ENCODE results near the gene KCNK18.

Gene KCNK18

DNA sequence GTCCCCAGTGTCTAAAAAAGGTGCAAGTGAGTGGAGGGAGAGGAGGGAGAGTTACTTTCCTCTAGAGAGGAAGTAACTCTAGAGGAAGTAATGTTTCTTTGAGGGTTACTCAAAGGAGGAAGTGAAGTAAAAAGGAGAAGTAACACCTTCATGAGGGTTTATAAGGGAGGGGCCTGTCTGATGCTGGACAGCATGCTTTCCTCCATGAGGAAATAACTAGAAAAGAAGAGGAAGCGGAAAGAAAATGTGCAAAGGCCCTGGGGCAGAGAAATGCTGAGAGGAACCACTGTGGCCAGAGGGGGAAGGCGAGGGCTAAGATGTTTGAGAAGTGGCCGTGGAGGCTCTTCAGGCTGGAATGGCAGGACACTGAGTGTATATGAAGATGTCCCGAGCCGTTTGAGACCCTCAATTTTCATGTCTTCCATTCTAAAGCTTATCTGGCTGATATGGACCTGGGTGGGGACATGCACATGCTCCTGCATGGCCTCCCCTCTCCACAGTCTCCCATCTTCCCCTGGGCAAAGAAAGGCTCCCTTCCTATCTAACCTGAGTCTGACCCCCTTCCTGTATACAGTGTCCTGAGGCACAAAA lies 40.2 kb downstream of the KCNK18 start:
- TF ChIP-seq, protein P1, sequence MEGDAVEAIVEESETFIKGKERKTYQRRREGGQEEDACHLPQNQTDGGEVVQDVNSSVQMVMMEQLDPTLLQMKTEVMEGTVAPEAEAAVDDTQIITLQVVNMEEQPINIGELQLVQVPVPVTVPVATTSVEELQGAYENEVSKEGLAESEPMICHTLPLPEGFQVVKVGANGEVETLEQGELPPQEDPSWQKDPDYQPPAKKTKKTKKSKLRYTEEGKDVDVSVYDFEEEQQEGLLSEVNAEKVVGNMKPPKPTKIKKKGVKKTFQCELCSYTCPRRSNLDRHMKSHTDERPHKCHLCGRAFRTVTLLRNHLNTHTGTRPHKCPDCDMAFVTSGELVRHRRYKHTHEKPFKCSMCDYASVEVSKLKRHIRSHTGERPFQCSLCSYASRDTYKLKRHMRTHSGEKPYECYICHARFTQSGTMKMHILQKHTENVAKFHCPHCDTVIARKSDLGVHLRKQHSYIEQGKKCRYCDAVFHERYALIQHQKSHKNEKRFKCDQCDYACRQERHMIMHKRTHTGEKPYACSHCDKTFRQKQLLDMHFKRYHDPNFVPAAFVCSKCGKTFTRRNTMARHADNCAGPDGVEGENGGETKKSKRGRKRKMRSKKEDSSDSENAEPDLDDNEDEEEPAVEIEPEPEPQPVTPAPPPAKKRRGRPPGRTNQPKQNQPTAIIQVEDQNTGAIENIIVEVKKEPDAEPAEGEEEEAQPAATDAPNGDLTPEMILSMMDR (IDR thresholded peaks at IDR 0.05; ENCODE audit: insufficient read depth, low read depth, low read length, missing control alignments) = no peak
- DNase-seq (ENCODE audit: low read depth) = no peak
- no peak overlapping the region for H3K4me3 ChIP-seq (ENCODE audit: low read length)

DNA sequence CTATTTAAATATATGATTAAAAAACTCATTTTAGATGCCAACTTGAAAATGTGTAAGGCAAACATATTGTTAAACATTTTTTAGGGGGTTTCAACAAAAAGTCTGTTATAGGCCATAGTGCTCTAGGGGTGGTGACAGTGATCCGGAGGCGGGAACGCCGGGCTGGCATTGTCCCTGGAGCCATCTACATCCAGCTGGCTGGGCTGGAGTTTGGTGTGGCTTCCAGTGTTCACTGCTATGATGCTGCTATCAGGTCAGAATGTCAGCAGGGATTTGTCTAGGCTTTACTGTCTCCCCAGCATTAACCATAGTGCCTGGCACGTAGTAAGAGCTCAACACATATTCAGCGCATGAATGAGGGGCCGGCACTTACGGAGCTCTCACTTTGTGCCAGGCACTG lies 41.8 kb downstream of the KCNK18 start:
- no peak for DNase-seq (ENCODE audit: low read depth)
- TF ChIP-seq, protein P1 (IDR thresholded peaks at IDR 0.05; ENCODE audit: insufficient read depth, low read depth, low read length, missing control alignments) = no peak

DNA sequence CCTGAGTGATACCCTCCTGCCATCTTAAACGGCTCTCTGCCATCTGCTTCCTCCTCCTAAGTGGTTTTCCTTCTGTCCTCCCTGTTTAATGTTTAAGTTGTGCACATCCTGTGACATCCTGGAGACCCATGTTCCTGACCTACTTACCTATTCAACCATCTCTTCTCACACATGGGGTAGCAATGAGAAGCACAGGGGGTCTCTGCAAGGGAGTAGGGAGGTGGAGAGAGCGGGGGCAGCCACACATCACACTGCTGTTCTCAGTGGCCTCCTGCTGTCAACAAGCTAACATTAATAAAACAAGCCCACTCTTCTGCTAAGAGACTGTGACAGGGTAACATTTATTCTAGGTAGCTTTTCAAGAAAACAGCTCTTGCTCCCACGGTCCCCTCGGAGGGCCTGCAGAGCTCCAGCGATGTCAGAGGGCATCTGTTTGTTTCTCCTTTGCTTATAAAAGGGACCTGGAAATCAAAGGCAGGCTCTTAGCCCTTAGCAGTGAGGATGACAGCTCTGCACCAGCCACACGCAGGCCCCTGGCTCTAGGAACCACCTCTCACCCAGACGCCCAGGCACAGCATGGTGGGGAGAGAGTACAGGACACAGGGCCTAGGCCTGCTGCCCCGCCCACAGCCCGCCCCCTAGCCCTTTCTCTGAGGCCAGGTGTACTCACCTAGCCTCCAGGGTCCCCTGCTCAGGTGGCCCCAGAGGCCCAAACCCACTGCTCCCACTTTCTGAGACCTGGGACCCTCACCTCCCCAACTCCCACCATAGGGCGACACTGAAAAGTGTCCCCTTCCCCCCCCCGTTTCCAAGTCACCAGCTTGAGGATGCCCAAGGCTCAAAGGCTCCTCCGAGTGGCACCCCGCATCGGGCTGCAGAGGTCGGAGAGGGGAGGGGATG lies 42.7 kb downstream of the KCNK18 start:
- H3K4me3 ChIP-seq (ENCODE audit: low read length) = no peak overlapping the region
- TF ChIP-seq, protein P1 (IDR thresholded peaks at IDR 0.05; ENCODE audit: insufficient read depth, low read depth, low read length, missing control alignments) = no peak
- DNase-seq (ENCODE audit: low read depth) = no peak

More for the DNA sequence above, 41.8 kb downstream of the KCNK18 start:
- no peak overlapping the region for H3K4me3 ChIP-seq (ENCODE audit: low read length)

DNA sequence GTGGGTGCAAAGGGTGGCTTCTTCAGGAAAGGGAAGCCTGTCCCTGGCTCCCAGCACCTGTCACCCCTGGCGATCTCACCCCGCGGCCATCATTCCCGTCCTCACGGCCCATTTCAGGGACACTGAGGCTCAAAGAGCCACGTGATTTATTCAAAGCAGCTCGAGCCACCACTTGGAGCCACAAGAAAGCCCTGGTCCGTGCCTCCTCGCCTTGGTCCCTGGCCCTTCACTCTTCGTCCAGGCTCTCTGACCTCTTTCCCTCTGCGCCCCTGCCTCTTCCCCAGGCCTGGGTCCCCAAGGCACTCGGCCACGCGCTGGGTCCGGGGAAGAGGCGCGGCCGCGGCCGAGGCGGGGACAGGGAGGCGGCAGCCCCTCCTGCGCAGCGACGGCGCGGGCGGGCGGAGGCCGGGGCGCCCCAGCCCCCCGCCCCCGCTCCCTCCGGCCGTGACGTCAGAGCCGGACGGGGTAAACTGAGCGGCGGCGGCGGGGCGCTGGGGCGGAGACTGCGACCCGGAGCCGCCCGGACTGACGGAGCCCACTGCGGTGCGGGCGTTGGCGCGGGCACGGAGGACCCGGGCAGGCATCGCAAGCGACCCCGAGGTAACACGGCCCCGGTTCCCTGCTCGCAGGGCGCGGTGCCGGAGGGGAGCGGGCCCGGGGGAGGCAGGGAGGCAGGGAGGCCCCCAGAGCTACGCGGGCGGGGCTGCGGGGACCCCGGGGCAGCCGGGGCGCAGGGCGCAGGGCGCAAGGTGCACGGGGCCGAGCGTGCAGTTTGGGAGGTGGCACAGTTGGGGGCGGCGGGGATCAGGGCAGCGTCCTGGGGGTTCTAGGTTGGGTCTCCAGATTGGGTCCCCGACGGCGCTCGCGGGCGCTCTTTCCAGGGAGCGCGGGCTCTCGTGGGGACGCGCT lies 43.6 kb downstream of the KCNK18 start, which contains the start of gene SLC18A2:
TSS of gene SLC18A2 (plus strand) at position 494 of the 909 bp plus-strand sequence. CDS start 580 bp downstream, outside the sequence.
- H3K4me3 ChIP-seq (ENCODE audit: low read length) = no peak within 1 kb of the TSS
- no peak for DNase-seq (ENCODE audit: low read depth)
- TF ChIP-seq, protein P1 (IDR thresholded peaks at IDR 0.05; ENCODE audit: insufficient read depth, low read depth, low read length, missing control alignments) = no peak

DNA sequence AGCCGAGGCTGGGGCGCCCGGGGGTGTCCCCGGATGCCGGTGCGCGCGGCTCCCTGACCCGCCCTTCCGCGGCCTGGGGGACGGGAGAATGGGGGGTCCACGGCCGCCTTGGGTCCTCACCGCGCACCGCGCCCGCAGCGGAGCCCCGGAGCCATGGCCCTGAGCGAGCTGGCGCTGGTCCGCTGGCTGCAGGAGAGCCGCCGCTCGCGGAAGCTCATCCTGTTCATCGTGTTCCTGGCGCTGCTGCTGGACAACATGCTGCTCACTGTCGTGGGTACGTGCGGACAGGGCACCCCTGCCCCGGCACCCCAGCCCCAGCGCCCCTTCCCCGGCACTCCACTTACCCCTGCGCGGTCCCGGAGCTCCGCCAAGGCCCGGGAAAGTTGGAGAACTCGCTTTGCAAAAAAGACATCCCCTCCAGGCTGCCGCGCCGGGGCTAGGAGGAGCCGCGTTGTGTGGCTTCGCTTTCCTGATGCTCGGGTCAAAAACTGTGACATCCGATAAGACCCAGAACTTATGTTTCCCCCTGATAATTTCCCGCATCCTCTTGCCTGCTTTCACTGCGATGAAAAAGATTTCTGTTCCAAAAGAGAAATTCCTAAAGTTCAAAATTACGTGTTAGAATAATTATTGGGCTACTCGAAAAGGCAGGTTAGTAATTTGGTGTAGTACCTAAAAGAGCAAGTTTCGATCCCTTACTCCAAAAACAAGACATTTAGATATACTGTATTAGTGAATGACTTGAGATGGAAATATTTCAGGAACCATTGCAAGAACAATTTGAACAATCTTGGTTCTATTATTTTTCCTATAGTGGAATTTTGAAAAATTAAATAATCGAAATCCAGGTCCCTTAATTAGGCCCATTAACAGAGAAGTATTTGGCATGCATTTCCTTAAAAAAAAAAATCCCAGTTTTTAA lies 44.5 kb downstream of the KCNK18 start:
- DNase-seq (ENCODE audit: low read depth) = peak; percentile 24
- TF ChIP-seq, protein P1 (IDR thresholded peaks at IDR 0.05; ENCODE audit: insufficient read depth, low read depth, low read length, missing control alignments) = no peak
- H3K4me3 ChIP-seq (ENCODE audit: low read length) = no peak overlapping the region

- no peak for DNase-seq (ENCODE audit: low read depth)
- TF ChIP-seq, protein P1 (IDR thresholded peaks at IDR 0.05; ENCODE audit: insufficient read depth, low read depth, low read length, missing control alignments) = no peak
- no peak overlapping the region for H3K4me3 ChIP-seq (ENCODE audit: low read length)
Observed at GRCh38 chr10:117242463-117242832, 45.2 kb downstream of the KCNK18 start.

Data from epithelial cell of esophagus (primary cell).